Measurements from ENCODE around the gene MIDN.

The MIDN gene

GRCh38 chr19:1258707-1259205 is 10.4 kb downstream of the MIDN start:
- H3K27ac ChIP-seq, result peak overlapping the region; percentile 100
- CTCF ChIA-PET, result interaction anchor here (0.6 kb wide), 1 partner anchor 14 kb away, joined by 3 read pairs; no protein-coding TSS in a partner anchor
- POLR2A ChIA-PET (ENCODE audit: low non-redundant PET), result interaction anchor here (0.6 kb wide), 1 partner anchor 78 kb away, joined by 6 read pairs; no protein-coding TSS in a partner anchor
- no peak for DNase-seq (ENCODE audit: low spot score)
- TF ChIP-seq, protein P1, sequence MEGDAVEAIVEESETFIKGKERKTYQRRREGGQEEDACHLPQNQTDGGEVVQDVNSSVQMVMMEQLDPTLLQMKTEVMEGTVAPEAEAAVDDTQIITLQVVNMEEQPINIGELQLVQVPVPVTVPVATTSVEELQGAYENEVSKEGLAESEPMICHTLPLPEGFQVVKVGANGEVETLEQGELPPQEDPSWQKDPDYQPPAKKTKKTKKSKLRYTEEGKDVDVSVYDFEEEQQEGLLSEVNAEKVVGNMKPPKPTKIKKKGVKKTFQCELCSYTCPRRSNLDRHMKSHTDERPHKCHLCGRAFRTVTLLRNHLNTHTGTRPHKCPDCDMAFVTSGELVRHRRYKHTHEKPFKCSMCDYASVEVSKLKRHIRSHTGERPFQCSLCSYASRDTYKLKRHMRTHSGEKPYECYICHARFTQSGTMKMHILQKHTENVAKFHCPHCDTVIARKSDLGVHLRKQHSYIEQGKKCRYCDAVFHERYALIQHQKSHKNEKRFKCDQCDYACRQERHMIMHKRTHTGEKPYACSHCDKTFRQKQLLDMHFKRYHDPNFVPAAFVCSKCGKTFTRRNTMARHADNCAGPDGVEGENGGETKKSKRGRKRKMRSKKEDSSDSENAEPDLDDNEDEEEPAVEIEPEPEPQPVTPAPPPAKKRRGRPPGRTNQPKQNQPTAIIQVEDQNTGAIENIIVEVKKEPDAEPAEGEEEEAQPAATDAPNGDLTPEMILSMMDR (conservative IDR thresholded peaks at IDR 0.05; ENCODE audit: low read depth), result no peak

GRCh38 chr19:1259206-1259875 is 11.0 kb downstream of the MIDN start:
- ChIA-PET POLR2A (ENCODE audit: low non-redundant PET) (interaction anchor here (0.6 kb wide), 2 partner anchors 19 to 78 kb away, joined by 4 to 6 read pairs; no protein-coding TSS in a partner anchor), CTCF (interaction anchor here (0.6 to 10.3 kb wide), 2 partner anchors 15 to 101 kb away, joined by 3 to 116 read pairs; no protein-coding TSS in a partner anchor)
- no peak for DNase-seq (ENCODE audit: low spot score)
- TF ChIP-seq, protein P1 (conservative IDR thresholded peaks at IDR 0.05; ENCODE audit: low read depth), result no peak
- peak overlapping the region; percentile 100 for H3K27ac ChIP-seq

- TF ChIP-seq, protein P1 (conservative IDR thresholded peaks at IDR 0.05; ENCODE audit: low read depth), result no peak
- peak; percentile 37 for DNase-seq (ENCODE audit: low spot score)
- ChIA-PET CTCF (interaction anchor here (0.6 to 10.3 kb wide), 2 partner anchors 15 to 101 kb away, joined by 3 to 116 read pairs; no protein-coding TSS in a partner anchor), POLR2A (ENCODE audit: low non-redundant PET) (interaction anchor here (0.6 kb wide), 1 partner anchor 18 kb away, joined by 4 read pairs; no protein-coding TSS in a partner anchor)
- H3K27ac ChIP-seq, result peak overlapping the region; percentile 100
Measured at GRCh38 chr19:1259876-1260748, 11.7 kb downstream of the MIDN start.

- CTCF ChIA-PET, result interaction anchor here (0.6 to 10.3 kb wide), 2 partner anchors 16 to 160 kb away, joined by 3 to 116 read pairs; no protein-coding TSS in a partner anchor
- TF ChIP-seq, protein P1 (conservative IDR thresholded peaks at IDR 0.05; ENCODE audit: low read depth), result no peak
- H3K27ac ChIP-seq, result peak overlapping the region; percentile 100
- POLR2A ChIA-PET (ENCODE audit: low non-redundant PET), result no interaction called here
- peak; percentile 92 for DNase-seq (ENCODE audit: low spot score)
Measured at GRCh38 chr19:1260749-1261537, 12.6 kb downstream of the MIDN start.

GRCh38 chr19:1261538-1261797 is 13.1 kb downstream of the MIDN start:
- TF ChIP-seq, protein P1 (conservative IDR thresholded peaks at IDR 0.05; ENCODE audit: low read depth), result no peak
- no peak for DNase-seq (ENCODE audit: low spot score)
- ChIA-PET POLR2A (ENCODE audit: low non-redundant PET) (interaction anchor here (1.1 kb wide), 1 partner anchor 8 kb away, joined by 12 read pairs; no protein-coding TSS in a partner anchor), CTCF (interaction anchor here (0.6 to 10.3 kb wide), 2 partner anchors 17 to 160 kb away, joined by 3 to 116 read pairs; no protein-coding TSS in a partner anchor)
- peak overlapping the region; percentile 100 for H3K27ac ChIP-seq

Measured in RWPE1 (cell line).